Liver (tissue), 3 donors: Measurements from ENCODE around the gene FGFBP1.

Experiments
- ATF3 ChIP-seq: IDR thresholded peaks from 2 replicates; pipeline ENCODE4 v1.6.1; 2016; ENCODE audit warnings: antibody characterized with exemption
- CTCF ChIP-seq: fragments of 150-350 bp; IDR thresholded peaks from 2 replicates; pipeline ENCODE4 v1.5.1; 2017; ENCODE audit warnings: improper control_type of control experiment, low read depth, low read length; ENCODE audit not compliant: missing input control
- EGR1 ChIP-seq, 2 donors: IDR thresholded peaks; 2 replicates each; pipeline ENCODE4 v1.6.1; 2016 to 2018; ENCODE audit warnings: antibody characterized with exemption in 2 of 2, low read depth in 2 of 2
- GABPA ChIP-seq, 2 donors: IDR thresholded peaks in 1 of 2; conservative IDR thresholded peaks in 1 of 2; 2 replicates each; pipeline ENCODE4 v1.6.1; 2016; ENCODE audit warnings: antibody characterized with exemption in 2 of 2, mild to moderate bottlenecking in 1 of 2, moderate library complexity in 1 of 2
- HNF4A ChIP-seq, 2 donors: conservative IDR thresholded peaks; 2 replicates each; pipeline ENCODE4 v1.6.1; 2016; ENCODE audit warnings: antibody characterized with exemption in 2 of 2, mild to moderate bottlenecking in 2 of 2
- HNF4G ChIP-seq: IDR thresholded peaks from 2 replicates; pipeline ENCODE4 v1.6.1; 2016; ENCODE audit warnings: antibody characterized with exemption
- JUND ChIP-seq, 2 donors: IDR thresholded peaks; 2 replicates each; pipeline ENCODE4 v1.6.1; 2016; ENCODE audit warnings: antibody characterized with exemption in 2 of 2
- RAD21 ChIP-seq, 2 donors: IDR thresholded peaks; 2 replicates each; pipeline ENCODE4 v1.6.1; 2016; ENCODE audit warnings: antibody characterized with exemption in 2 of 2, mild to moderate bottlenecking in 2 of 2
- REST ChIP-seq: IDR thresholded peaks from 2 replicates; pipeline ENCODE4 v1.6.1; 2016; ENCODE audit warnings: antibody characterized with exemption, mild to moderate bottlenecking
- SP1 ChIP-seq: IDR thresholded peaks from 2 replicates; pipeline ENCODE4 v1.6.1; 2018; ENCODE audit warnings: antibody characterized with exemption, mild to moderate bottlenecking
- TAF1 ChIP-seq: conservative IDR thresholded peaks from 2 replicates; pipeline ENCODE4 v1.6.1; 2016; ENCODE audit warnings: antibody characterized with exemption, mild to moderate bottlenecking
- YY1 ChIP-seq: IDR thresholded peaks from 2 replicates; pipeline ENCODE4 v1.6.1; 2016; ENCODE audit warnings: antibody characterized with exemption, mild to moderate bottlenecking
- TF ChIP-seq, protein P1 (sequence below): IDR thresholded peaks from 2 replicates; pipeline ENCODE4 v1.6.1; 2016; ENCODE audit warnings: antibody characterized with exemption
- TF ChIP-seq, protein P2 (sequence below): IDR thresholded peaks from 2 replicates; pipeline ENCODE4 v1.6.1; 2016; ENCODE audit warnings: antibody characterized with exemption
- donor health status: healthy.
- donor health status: healthy.

- no peak for TF ChIP-seq EGR1 (IDR thresholded peaks at IDR 0.05; ENCODE audit: low read depth in 2 of 2)
- no peak for TF ChIP-seq CTCF
- TF ChIP-seq, protein P1, sequence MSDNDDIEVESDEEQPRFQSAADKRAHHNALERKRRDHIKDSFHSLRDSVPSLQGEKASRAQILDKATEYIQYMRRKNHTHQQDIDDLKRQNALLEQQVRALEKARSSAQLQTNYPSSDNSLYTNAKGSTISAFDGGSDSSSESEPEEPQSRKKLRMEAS, result no peak
- no peak for TF ChIP-seq RAD21 (IDR thresholded peaks at IDR 0.05)
- no peak for TF ChIP-seq TAF1
- TF ChIP-seq SP1, result no peak
- no peak for TF ChIP-seq REST
- no peak for TF ChIP-seq JUND (IDR thresholded peaks at IDR 0.05)
- no peak for TF ChIP-seq GABPA (IDR thresholded peaks at IDR 0.05 in 1 of 2, conservative IDR thresholded peaks at IDR 0.05 in 1 of 2)
- no peak for TF ChIP-seq HNF4A (conservative IDR thresholded peaks at IDR 0.05)
- TF ChIP-seq ATF3, result no peak
- TF ChIP-seq, protein P2, sequence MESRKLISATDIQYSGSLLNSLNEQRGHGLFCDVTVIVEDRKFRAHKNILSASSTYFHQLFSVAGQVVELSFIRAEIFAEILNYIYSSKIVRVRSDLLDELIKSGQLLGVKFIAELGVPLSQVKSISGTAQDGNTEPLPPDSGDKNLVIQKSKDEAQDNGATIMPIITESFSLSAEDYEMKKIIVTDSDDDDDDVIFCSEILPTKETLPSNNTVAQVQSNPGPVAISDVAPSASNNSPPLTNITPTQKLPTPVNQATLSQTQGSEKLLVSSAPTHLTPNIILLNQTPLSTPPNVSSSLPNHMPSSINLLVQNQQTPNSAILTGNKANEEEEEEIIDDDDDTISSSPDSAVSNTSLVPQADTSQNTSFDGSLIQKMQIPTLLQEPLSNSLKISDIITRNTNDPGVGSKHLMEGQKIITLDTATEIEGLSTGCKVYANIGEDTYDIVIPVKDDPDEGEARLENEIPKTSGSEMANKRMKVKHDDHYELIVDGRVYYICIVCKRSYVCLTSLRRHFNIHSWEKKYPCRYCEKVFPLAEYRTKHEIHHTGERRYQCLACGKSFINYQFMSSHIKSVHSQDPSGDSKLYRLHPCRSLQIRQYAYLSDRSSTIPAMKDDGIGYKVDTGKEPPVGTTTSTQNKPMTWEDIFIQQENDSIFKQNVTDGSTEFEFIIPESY, result no peak
- TF ChIP-seq HNF4G, result no peak
- no peak for TF ChIP-seq YY1
Observed at GRCh38 chr4:15961781-15962510, 23.4 kb upstream of the FGFBP1 start.
